CD4-positive, alpha-beta T cell treated with Interleukin-2 at 100 ng/mL for 4 hours (primary cell): ENCODE data around the gene NTM.

Source experiments
- DNase-seq: peaks from one replicate; pipeline ENCODE4 v3.0.0-alpha.2; 2020; ENCODE audit warnings: low spot score

NTM gene

GRCh38 chr11:131601586-131601985 is 231.2 kb downstream of the NTM start:
- no peak for DNase-seq

GRCh38 chr11:131602431-131602830 is 232.0 kb downstream of the NTM start:
- no peak for DNase-seq

DNA sequence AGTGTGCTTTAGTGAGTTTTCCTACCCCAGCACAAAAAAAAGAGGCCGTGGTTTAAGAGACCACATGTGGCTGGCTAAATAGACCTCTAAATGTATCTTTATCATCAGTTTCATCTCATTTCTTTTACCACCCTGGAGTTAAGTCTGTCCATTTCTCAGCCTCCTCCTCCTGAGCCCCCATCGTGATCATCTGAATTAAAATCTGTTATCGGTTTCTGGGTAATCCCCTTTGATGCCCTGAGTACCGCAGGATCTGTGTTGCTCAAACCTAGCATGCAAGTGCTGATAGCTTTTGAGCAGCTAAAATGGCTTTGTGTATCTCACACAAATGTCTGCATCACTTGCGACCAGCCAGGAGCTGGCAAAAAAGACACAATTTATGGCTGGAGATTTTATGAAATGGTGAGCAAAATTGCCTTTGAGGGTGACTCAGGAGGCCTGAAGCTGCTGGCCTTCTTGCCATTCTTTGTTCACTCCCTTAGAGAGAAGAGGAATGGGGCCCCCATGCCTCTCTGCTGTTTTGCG is 236.5 kb downstream of the NTM start:
- DNase-seq: no peak

- DNase-seq: no peak
These were observed 238.9 kb downstream of the NTM start for GRCh38 chr11:131609337-131609736.

GRCh38 chr11:131609921-131610320 is 239.5 kb downstream of the NTM start:
- no peak for DNase-seq

DNA sequence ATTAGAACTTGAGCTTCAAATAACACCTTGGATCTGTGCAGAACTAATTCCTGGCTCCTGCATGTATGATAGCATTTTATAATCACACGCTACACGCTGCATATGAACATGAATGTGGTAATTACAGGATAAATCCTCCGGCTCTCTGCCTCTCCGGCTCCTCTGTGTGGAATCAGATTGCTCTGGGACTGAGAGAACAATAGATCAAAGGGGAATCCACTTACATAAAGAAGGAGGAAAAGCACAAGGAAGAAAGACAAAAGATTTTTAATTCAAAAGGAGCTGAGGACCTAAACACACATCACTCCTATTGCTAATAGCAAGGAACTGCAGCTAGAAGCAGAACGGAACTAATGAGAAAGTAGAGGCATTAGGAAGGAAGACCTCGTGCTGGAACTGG is 240.9 kb downstream of the NTM start:
- no peak for DNase-seq

GRCh38 chr11:131612533-131612932 is 242.1 kb downstream of the NTM start:
- DNase-seq: no peak

GRCh38 chr11:131614631-131615030 is 244.2 kb downstream of the NTM start:
- DNase-seq: no peak

DNA sequence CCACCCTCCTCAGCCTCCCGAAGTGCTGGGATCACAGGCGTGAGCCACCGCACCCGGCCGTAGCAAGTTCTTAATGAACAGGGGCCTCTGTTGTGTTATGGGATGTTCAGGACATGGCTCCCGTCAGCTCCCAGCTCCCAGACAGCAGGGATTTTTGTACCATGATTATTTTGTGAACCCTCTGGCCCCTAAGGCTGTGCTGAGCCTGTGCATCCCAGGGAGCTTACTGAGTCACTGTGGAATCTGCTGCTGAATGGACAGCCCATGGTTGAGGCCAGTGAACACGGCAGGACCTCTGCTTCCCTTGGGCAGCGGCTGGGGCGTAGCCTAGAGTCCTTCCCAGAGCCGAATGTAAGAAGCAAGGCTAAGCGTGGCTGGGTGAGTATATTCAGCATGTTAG is 245.2 kb downstream of the NTM start:
- DNase-seq: no peak

GRCh38 chr11:131616481-131617140 is 246.2 kb downstream of the NTM start:
- DNase-seq: no peak

DNA sequence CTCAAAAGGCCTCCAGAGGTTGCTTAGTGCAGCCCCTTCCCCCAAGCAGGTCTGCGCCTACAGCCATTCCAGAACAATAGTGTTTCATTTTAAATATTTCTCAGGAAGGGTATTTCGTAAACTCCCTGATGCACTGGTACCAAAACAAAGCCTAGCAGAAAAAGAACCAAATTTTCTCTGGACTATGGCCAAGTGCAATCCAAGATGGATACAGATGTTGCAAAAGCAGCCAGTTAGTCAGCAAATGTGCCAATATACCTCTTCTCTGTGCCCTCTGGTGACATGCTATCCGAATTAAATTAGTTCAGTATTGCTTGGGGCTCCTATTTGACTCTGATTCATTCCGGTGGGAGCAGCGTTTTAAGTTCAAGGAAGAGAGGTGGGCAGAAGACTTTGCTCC is 247.8 kb downstream of the NTM start:
- DNase-seq: no peak

GRCh38 chr11:131622193-131622592 is 251.8 kb downstream of the NTM start:
- no peak for DNase-seq

DNA sequence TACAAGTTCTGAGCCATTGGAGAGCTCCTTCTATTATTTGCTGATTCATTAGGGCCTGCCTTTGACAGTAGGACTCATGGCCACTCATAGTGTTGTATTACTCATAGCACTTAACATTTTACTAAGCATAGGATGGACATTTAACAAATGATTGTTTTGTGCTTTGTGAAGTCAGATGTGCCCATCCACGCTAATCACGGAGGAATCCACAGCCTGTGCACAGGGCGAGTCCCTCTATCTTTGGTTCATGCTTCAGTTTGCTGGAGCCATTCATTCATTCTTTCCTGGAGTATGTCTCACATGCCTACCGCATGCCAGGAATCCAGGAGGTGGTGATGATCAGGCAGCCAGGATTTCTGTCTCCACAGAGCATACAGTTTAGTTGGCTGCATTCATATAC is 254.1 kb downstream of the NTM start:
- no peak for DNase-seq

DNA sequence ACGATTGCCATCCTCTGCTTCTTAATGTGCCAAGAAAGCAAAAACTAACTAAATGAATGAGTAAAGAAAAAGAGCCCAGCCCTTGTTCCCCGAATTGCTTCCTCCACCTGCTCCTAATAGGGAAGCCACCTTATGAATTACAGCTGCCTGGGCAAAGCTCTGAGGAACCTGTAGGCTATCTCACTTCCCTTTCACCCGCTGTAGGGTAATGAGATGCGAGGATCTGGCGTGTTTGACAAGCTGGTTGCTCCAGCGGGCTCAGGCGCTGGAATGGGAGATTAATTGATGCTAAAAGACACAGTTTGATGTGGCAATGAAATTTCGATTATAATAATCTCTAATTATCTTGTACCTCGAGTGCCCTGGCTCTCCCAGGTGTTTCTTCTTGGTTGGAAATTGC is 256.4 kb downstream of the NTM start:
- no peak for DNase-seq

GRCh38 chr11:131628739-131629138 is 258.3 kb downstream of the NTM start:
- no peak for DNase-seq

- no peak for DNase-seq
These were observed 259.6 kb downstream of the NTM start for GRCh38 chr11:131629925-131630540.

DNA sequence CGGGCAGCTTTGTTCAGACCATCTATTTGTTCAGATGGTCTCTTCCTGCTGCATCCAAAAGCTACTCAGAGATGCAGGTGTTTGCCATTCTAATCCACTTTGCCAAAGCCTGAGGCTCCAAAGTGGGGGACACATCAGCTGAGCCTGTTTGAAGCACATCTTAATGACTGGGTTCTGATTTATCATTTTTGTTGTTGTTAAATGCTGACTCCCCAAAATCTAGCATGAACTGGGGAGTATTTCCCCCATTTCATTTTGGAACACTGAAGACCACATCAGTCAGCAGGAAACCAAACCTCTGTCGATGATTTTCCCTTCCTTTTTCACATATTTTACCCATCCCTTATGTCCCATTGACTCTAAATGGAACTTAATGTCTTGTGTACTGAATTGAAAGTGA is 262.6 kb downstream of the NTM start:
- no peak for DNase-seq

- no peak for DNase-seq
These were observed 263.7 kb downstream of the NTM start for GRCh38 chr11:131633921-131634715.

- no peak for DNase-seq
These were observed 267.2 kb downstream of the NTM start for GRCh38 chr11:131637469-131638175.

DNA sequence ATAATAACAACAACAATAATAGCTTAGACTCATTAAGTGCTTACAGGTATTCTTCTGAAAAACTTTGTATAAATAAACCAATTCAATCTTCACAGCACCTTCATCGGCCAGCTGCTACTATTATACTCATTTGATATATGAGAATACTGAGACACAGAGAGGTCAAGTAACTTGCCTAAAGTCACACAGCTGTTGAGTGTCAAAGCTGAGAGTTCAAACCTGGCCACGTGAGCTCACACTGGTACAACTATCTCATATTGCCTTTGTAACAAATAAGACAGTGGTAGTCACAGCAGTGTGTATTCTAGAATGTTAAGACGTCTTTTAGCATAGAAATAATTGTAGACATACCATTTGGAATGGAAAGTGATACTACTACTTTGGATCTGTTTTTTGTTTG is 268.5 kb downstream of the NTM start:
- DNase-seq: no peak

GRCh38 chr11:131640320-131640719 is 269.9 kb downstream of the NTM start:
- DNase-seq: no peak

GRCh38 chr11:131642756-131643531 is 272.5 kb downstream of the NTM start:
- DNase-seq: no peak
